ENCODE data around the gene C4orf33. TPM values are rescaled to one million over a fixed set of nuclear protein-coding genes. Genes with fewer than 3 reads are reported as not detected.

Gene C4orf33
- polyA plus RNA-seq, 3 donors, result 12.0 to 13.3 (median 12.0) TPM

DNA sequence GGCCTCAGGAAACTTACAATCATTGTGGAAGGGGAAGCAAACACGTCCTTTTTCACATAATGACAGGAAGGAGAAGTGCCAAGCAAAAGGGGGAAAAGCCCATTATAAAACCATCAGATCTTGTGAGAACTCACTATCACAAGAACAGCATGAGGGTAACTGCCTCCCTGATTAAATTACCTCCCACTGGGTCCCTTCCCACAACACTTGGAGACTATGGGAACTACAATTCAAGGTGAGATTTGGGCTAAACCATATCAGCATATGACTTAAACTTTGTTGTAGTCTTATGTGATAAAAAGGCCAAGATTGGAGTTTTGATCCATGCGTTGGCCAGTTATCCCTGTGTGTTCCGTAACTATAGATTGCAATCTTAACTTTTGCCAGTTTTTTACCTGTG is 68.3 kb downstream of the C4orf33 start:
- no peak for DNase-seq (ENCODE audit: extremely low read depth in 1 of 11, low read depth in 9 of 11, low spot score in 4 of 11)

Other genes with a start within 250 kb of the C4orf33 start
- gene SCLT1, start 2.6 kb upstream of the C4orf33 start, polyA plus RNA-seq (ENCODE audit: insufficient read length in 3 of 3), result 10 to 100 TPM; 15.8 to 20.8 (median 19.6) TPM